ENCODE results near the gene TBC1D7.
A peak's percentile ranks its signal among the peaks of the same experiment; 100 is the strongest.

GRCh38 chr6:13338038-13338437 is 9.7 kb upstream of the TBC1D7 start:
- TF ChIP-seq POLR2AphosphoS5 (IDR thresholded peaks at IDR 0.05; ENCODE audit: low read depth, low read length): no peak
- no peak for TF ChIP-seq POLR2A (IDR thresholded peaks at IDR 0.05; ENCODE audit: low read depth, low read length)
- TF ChIP-seq POU2F2 (IDR thresholded peaks at IDR 0.05; ENCODE audit: low read depth, low read length): no peak
- no peak for TF ChIP-seq TAF1 (IDR thresholded peaks at IDR 0.05; ENCODE audit: low read depth, low read length)
- TF ChIP-seq SPI1 (IDR thresholded peaks at IDR 0.05; ENCODE audit: low read depth, low read length): peak; percentile 50; the same call in 1 of the 2 replicates

Measured in GM12891 (cell line).